PFSK-1 (cell line): ENCODE data around the gene ALOX12.

Experiments
- FOXP2 ChIP-seq: optimal IDR thresholded peaks from 2 replicates; pipeline ENCODE3; 2011; ENCODE audit warnings: borderline replicate concordance, control low read depth, inconsistent platforms; ENCODE audit not compliant: insufficient read depth; ENCODE audit errors: extremely low read length, extremely low read depth
- POLR2AphosphoS5 ChIP-seq: IDR thresholded peaks from 2 replicates; pipeline ENCODE4 v1.6.1; 2012; ENCODE audit warnings: low read depth, mild to moderate bottlenecking, control low read depth, low read length, moderate library complexity
- REST ChIP-seq, 2 experiments: IDR thresholded peaks; 2 replicates each; pipeline versions ENCODE4 v1.6.1 to v1.8.0; 2011 to 2012; ENCODE audit warnings: low read depth in 2 of 2, low read length in 2 of 2, control low read depth in 1 of 2, inconsistent platforms in 1 of 2, mild to moderate bottlenecking in 1 of 2, moderate library complexity in 1 of 2; ENCODE audit not compliant: insufficient read depth in 1 of 2
- SIN3A ChIP-seq: IDR thresholded peaks from 2 replicates; pipeline ENCODE4 v1.6.1; 2012; ENCODE audit warnings: mild to moderate bottlenecking, low read length, moderate library complexity, borderline replicate concordance; ENCODE audit not compliant: insufficient read depth
- TAF1 ChIP-seq: IDR thresholded peaks from 2 replicates; pipeline ENCODE4 v1.6.1; 2012; ENCODE audit warnings: low read length, control low read depth, borderline replicate concordance; ENCODE audit not compliant: insufficient read depth

ALOX12 gene

DNA sequence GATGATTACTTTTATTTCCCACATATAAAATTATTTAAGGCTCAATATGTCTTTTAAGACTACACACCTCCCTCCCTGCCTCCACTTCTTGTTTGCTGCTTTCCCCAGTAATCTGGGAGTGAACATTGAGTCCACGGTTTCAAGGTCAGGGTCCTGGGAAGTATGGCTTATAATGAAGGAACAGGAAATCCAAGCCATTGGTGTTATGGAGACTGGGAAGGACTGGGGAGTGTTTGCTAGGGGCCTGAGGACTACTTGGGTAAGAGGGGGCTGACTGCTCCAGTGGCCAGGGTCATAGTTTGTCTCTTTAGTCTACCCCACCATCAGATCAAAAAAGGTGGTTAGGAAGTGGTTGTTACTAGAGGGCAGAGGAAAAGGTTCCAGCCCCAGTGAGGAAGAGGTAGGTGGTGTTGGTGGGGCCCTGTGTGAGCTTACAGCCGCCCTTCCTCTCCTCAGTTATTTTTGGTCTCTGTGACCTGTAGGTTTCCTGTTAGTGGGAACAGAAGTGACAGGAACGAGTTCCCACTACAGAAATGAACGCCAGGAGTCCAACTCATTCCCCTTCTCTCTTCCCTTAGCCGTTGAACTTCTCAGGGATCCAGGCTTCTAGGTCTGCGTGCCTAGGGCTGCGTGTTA, 39.2 kb downstream of the ALOX12 start:
- TF ChIP-seq TAF1 (no peak), REST (IDR thresholded peaks at IDR 0.05; ENCODE audit: insufficient read depth in 1 of 2, low read depth in 2 of 2, low read length in 2 of 2) (no peak), FOXP2 (no peak), SIN3A (no peak), POLR2AphosphoS5 (no peak)

- TF ChIP-seq FOXP2 (peak; percentile 34), TAF1 (peak; percentile 45; the same call in 1 of the 2 replicates), POLR2AphosphoS5 (peak; percentile 86), REST (IDR thresholded peaks at IDR 0.05; ENCODE audit: insufficient read depth in 1 of 2, low read depth in 2 of 2, low read length in 2 of 2) (no peak; a peak in 1 of 4 replicates), SIN3A (peak; percentile 57; the same call in 1 of the 2 replicates)
Measured at GRCh38 chr17:7035591-7036368, 39.9 kb downstream of the ALOX12 start, which contains the start of gene SLC16A13. TSS of gene SLC16A13 (plus strand) at chr17:7036015. CDS start at chr17:7036383, 368 bp downstream.

DNA sequence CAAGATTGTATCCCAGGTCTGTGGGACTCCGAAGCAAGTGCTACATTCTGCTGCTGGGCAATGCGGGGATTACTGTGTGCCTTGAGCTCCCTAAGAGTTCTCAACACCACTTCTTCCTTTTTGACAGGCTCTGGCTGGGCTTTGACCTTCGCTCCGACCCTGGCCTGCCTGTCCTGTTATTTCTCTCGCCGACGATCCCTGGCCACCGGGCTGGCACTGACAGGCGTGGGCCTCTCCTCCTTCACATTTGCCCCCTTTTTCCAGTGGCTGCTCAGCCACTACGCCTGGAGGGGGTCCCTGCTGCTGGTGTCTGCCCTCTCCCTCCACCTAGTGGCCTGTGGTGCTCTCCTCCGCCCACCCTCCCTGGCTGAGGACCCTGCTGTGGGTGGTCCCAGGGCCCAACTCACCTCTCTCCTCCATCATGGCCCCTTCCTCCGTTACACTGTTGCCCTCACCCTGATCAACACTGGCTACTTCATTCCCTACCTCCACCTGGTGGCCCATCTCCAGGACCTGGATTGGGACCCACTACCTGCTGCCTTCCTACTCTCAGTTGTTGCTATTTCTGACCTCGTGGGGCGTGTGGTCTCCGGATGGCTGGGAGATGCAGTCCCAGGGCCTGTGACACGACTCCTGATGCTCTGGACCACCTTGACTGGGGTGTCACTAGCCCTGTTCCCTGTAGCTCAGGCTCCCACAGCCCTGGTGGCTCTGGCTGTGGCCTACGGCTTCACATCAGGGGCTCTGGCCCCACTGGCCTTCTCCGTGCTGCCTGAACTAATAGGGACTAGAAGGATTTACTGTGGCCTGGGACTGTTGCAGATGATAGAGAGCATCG, 42.4 kb downstream of the ALOX12 start:
- no peak for TF ChIP-seq TAF1
- TF ChIP-seq FOXP2, result no peak
- no peak for TF ChIP-seq POLR2AphosphoS5
- TF ChIP-seq REST (IDR thresholded peaks at IDR 0.05; ENCODE audit: insufficient read depth in 1 of 2, low read depth in 2 of 2, low read length in 2 of 2), result no peak
- TF ChIP-seq SIN3A, result no peak

DNA sequence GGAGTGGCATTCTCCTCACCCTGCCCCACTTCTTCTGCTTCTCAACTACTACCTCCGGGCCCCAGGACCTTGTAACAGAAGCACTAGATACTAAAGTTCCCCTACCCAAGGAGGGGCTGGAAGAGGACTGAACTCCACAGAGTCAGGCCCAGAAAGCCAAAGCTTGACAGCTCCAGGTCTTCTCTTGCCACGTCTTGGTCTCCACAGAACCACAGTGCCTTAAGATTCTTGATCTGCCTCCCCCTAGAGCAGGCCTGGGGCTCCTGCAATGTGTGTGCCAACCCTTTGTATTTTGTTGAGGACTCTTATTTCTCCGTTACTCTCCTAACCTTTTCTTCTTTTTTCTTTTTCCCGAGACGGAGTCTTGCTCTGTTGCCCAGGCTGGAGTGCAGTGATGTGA, 44.0 kb downstream of the ALOX12 start:
- no peak for TF ChIP-seq TAF1
- TF ChIP-seq FOXP2, result no peak
- no peak for TF ChIP-seq POLR2AphosphoS5
- no peak for TF ChIP-seq SIN3A
- no peak for TF ChIP-seq REST (IDR thresholded peaks at IDR 0.05; ENCODE audit: insufficient read depth in 1 of 2, low read depth in 2 of 2, low read length in 2 of 2)
